Neural cell (in vitro differentiated cells): ENCODE measurements around the gene STON2. TPM values are rescaled to one million over a fixed set of nuclear protein-coding genes. Genes with fewer than 3 reads are reported as not detected.

Source experiments
- H2AFZ ChIP-seq: fragments of 200-600, 300-800 bp; sonication (generic), shearing (Covaris generic); 2 replicates; pipeline ENCODE4 v1.6.0; 2014; ENCODE audit warnings: low read depth, mild to moderate bottlenecking, antibody characterized with exemption, low read length, moderate library complexity
- H3F3A ChIP-seq: fragments of 200-600 bp; shearing (Covaris generic); 2 replicates; pipeline ENCODE4 v1.6.1; 2016; ENCODE audit warnings: mild to moderate bottlenecking, moderate library complexity, mixed read lengths, antibody characterized with exemption, low read length; ENCODE audit not compliant: insufficient read depth, poor library complexity, severe bottlenecking
- H3K27ac ChIP-seq: fragments of 200-600, 300-800 bp; sonication (generic), shearing (Covaris generic); 2 replicates; pipeline ENCODE4 v1.5.1; 2014; ENCODE audit warnings: mild to moderate bottlenecking, low read length, moderate library complexity
- H3K27me3 ChIP-seq: fragments of 300-800, 200-600 bp; sonication (generic), shearing (Covaris generic); 2 replicates; pipeline ENCODE4 v1.6.0; 2014; ENCODE audit warnings: mild to moderate bottlenecking, low read depth, low read length, moderate library complexity; ENCODE audit not compliant: insufficient read depth
- H3K36me3 ChIP-seq: fragments of 300-800, 200-600 bp; sonication (generic), shearing (Covaris generic); 2 replicates; pipeline ENCODE4 v1.5.1; 2014; ENCODE audit warnings: mild to moderate bottlenecking, antibody characterized with exemption, low read length, moderate library complexity; ENCODE audit not compliant: insufficient read depth
- H3K4me2 ChIP-seq: fragments of 300-800, 200-600 bp; sonication (generic), shearing (Covaris generic); 2 replicates; pipeline ENCODE4 v1.6.0; 2014; ENCODE audit warnings: mild to moderate bottlenecking, low read length
- H3K4me3 ChIP-seq: fragments of 300-800, 200-600 bp; sonication (generic), shearing (Covaris generic); 2 replicates; pipeline ENCODE4 v1.5.1; 2014; ENCODE audit warnings: mild to moderate bottlenecking, low read length, moderate library complexity
- H3K79me2 ChIP-seq: fragments of 200-600 bp; shearing (Covaris generic); replicated peaks from 2 replicates; pipeline ENCODE4 v1.6.0; 2014; ENCODE audit warnings: mild to moderate bottlenecking, low read length, moderate library complexity; ENCODE audit not compliant: insufficient read depth
- H3K9ac ChIP-seq: fragments of 300-800, 200-600 bp; sonication (generic), shearing (Covaris generic); 2 replicates; pipeline ENCODE4 v1.6.1; 2016; ENCODE audit warnings: mild to moderate bottlenecking, low read length, mixed read lengths
- H3K9me2 ChIP-seq: fragments of 200-600 bp; shearing (Covaris generic); 2 replicates; pipeline ENCODE4 v1.6.1; 2016; ENCODE audit warnings: mild to moderate bottlenecking, low read length, mixed read lengths; ENCODE audit not compliant: insufficient read depth
- H3K9me3 ChIP-seq: fragments of 200-600, 300-800 bp; sonication (generic), shearing (Covaris generic); 2 replicates; pipeline ENCODE4 v1.6.1; 2016; ENCODE audit warnings: mild to moderate bottlenecking, mixed run types, low read length, moderate library complexity, mixed read lengths
- H4K20me1 ChIP-seq: fragments of 200-600 bp; shearing (Covaris generic); 2 replicates; pipeline ENCODE4 v1.6.1; 2016; ENCODE audit warnings: mild to moderate bottlenecking, mixed run types; ENCODE audit not compliant: insufficient read depth
- CTCF ChIP-seq: fragments of 450-650 bp; IDR thresholded peaks from 2 replicates; pipeline ENCODE4 v1.5.1; 2014; ENCODE audit warnings: antibody characterized with exemption, mild to moderate bottlenecking, moderate library complexity; ENCODE audit not compliant: poor library complexity, severe bottlenecking
- EP300 ChIP-seq: fragments of 450-650 bp; conservative IDR thresholded peaks from 2 replicates; pipeline ENCODE4 v1.6.1; 2014; ENCODE audit warnings: antibody characterized with exemption, mild to moderate bottlenecking, moderate library complexity; ENCODE audit not compliant: poor library complexity, severe bottlenecking
- EZH2 ChIP-seq: fragments of 200-600, 300-800 bp; shearing (Covaris generic), sonication (generic); IDR thresholded peaks from 2 replicates; pipeline ENCODE4 v1.6.1; 2014; ENCODE audit warnings: antibody characterized with exemption, low read length, borderline replicate concordance, mild to moderate bottlenecking; ENCODE audit not compliant: insufficient read depth, poor library complexity, severe bottlenecking
- MXI1 ChIP-seq: fragments of 450-650 bp; conservative IDR thresholded peaks from 2 replicates; pipeline ENCODE4 v1.6.1; 2014; ENCODE audit warnings: antibody characterized with exemption, mild to moderate bottlenecking; ENCODE audit not compliant: poor library complexity, severe bottlenecking
- POLR2AphosphoS5 ChIP-seq: IDR thresholded peaks from 2 replicates; pipeline ENCODE4 v1.6.1; 2012
- RAD21 ChIP-seq: fragments of 450-650 bp; conservative IDR thresholded peaks from 2 replicates; pipeline ENCODE4 v1.6.1; 2014; ENCODE audit warnings: antibody characterized with exemption, mild to moderate bottlenecking, moderate library complexity
- REST ChIP-seq: IDR thresholded peaks from 2 replicates; pipeline ENCODE4 v1.6.1; 2012; ENCODE audit warnings: borderline replicate concordance
- SMC3 ChIP-seq: fragments of 450-650 bp; conservative IDR thresholded peaks from 2 replicates; pipeline ENCODE4 v1.6.1; 2014; ENCODE audit warnings: antibody characterized with exemption, mild to moderate bottlenecking, moderate library complexity; ENCODE audit not compliant: poor library complexity
- TAF1 ChIP-seq: IDR thresholded peaks from 2 replicates; pipeline ENCODE4 v1.6.1; 2012; ENCODE audit warnings: low read depth
- polyA plus RNA-seq: library from polyadenylated mRNA; depleted of rRNA; stranded (reverse); fragments of >200 nt; gene quantifications from 2 replicates; pipeline ENCODE4 v1.2.3, GENCODE V29; 2014

Gene STON2
- polyA plus RNA-seq, 1 donor from 2014 or later: 11.3 TPM

GRCh38 chr14:81263777-81264410, 136.2 kb downstream of the STON2 start:
- H3K36me3 ChIP-seq: no peaks in the 10 kb centered on the region
- no peaks in the 10 kb centered on the region for H4K20me1 ChIP-seq
- H3K79me2 ChIP-seq: no peaks in the 10 kb centered on the region
- H3K9me2 ChIP-seq: no peaks in the 10 kb centered on the region
- H2AFZ ChIP-seq: no peak overlapping the region
- no peak overlapping the region for H3K9ac ChIP-seq
- no peak for TF ChIP-seq POLR2AphosphoS5
- no peak for TF ChIP-seq EP300
- no peak for TF ChIP-seq MXI1
- no peak for TF ChIP-seq SMC3
- no peak for TF ChIP-seq EZH2
- no peak for TF ChIP-seq TAF1
- TF ChIP-seq RAD21: no peak
- no peak for TF ChIP-seq REST
- TF ChIP-seq CTCF: no peak
- H3F3A ChIP-seq: no peaks in the 10 kb centered on the region
- no peak overlapping the region for H3K4me2 ChIP-seq
- H3K27me3 ChIP-seq: no peaks in the 10 kb centered on the region
- H3K4me3 ChIP-seq: no peak overlapping the region
- H3K27ac ChIP-seq: no peak overlapping the region
- no peaks in the 10 kb centered on the region for H3K9me3 ChIP-seq

DNA sequence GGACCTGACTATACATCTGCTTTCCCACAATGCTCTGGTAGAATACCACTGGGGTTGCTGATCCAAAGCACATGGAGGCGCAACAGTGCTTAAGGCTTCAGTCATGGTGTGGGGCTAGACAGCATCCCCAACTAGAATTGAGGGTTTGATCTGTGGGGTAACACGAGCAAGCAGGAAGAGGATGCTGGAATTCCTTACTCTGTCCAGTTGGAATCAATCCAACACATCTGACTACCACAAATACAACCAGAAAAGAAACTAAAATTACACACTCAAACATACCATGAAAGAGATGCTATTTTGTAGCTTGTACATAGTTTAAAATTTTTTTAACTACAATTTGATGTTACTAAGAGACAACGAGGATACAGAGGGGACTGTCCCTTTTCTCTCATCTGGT, 138.9 kb downstream of the STON2 start:
- Histone ChIP-seq H3K9me2 (no peaks in the 10 kb centered on the region), H3K27me3 (no peaks in the 10 kb centered on the region), H2AFZ (no peak overlapping the region), H3K79me2 (no peaks in the 10 kb centered on the region), H3K4me3 (no peak overlapping the region), H3K4me2 (no peak overlapping the region), H3K36me3 (no peaks in the 10 kb centered on the region), H4K20me1 (no peaks in the 10 kb centered on the region), H3K9me3 (no peaks in the 10 kb centered on the region), H3F3A (no peaks in the 10 kb centered on the region), H3K27ac (no peak overlapping the region), H3K9ac (no peak overlapping the region)
- TF ChIP-seq REST (no peak), TAF1 (no peak), MXI1 (no peak), SMC3 (no peak), CTCF (no peak), POLR2AphosphoS5 (no peak), EZH2 (no peak), EP300 (no peak), RAD21 (no peak)
